HG02642 (cell line): ENCODE results near the gene HES7.
"Not testable (repeated sequence)": the region's sequence is repeated elsewhere in the genome, so short reads cannot be mapped to it uniquely, and the experiment has no call there.

Experiments used
- ATAC-seq: cut with Tn5 transposase; IDR thresholded peaks from one replicate; pipeline ENCODE4 v1.9.1; 2021; ENCODE audit warnings: mild to moderate bottlenecking; ENCODE audit not compliant: unreplicated experiment, poor library complexity

Gene HES7

DNA sequence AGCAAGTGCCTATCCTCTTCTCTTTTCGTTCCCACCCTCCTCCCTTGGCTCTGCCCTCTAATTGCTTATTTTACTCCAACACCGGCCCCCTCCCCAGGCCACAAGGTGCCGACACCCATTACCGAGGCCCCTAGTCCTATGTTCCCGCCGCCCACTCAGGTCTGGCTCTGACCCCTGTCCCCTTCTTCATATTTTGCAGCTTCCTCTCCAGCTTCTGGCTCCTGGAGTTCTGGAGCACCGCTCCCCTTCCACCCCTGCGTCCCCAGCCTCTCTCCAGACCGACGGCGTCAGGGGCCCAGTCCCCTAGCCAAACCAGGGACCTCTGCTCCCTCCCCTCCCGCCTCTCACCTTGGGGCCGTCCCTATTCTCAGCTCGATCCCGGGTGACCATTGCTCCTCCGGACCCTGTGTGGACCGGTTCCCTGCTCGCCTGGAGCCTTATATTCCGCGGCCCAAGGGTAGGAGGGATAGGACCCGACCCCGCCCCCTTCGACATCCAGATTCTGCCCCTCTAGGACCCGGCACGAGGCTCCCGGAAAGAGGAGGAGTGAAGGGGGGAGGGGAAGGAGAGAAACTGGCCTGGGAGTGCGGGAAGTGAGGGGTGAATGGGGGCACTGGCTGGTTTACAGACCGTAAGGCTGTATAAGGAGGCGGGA, at the start of gene HES7:
TSS of gene HES7 (minus strand) at position 412 of the 655 bp plus-strand sequence. CDS start at position 390, 22 bp downstream.
- no peak for ATAC-seq

DNA sequence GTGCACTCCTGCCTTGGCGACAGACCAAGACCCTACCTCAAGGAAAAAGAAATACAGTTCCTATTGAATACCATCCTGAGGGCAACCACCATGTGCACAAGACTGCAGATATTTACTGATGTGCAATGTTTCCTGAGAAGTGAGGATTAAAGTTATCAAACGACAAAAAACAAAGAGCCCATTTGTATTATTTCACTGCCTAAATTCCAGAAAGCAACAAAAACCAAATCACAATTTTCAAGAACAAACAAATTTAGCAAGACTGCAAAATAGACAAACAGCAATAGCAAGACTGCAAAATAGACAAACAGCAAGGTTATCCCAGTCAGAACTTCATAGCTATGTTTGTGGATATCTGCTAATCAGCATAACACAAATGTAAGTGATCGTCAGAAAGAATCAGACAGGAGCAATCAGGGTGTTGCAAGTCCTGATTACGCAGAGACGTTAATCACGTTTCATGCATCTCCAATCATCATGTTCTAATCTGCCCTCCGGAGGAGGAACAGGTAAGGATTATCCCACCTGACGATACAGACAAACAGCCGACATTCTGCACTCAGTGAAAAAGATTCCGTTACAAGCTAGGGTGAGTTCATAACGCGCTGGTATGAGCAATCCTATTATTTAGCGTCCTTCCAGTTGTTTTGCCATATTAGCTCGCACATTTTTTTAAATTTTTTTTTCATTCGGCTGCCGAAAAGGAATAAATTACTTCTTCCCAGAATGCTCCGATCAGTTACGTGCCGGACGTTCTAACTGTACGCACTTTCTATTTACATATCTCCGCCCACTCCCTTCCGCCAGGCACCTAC, 49.4 kb upstream of the HES7 start:
- ATAC-seq = peak; percentile 72

DNA sequence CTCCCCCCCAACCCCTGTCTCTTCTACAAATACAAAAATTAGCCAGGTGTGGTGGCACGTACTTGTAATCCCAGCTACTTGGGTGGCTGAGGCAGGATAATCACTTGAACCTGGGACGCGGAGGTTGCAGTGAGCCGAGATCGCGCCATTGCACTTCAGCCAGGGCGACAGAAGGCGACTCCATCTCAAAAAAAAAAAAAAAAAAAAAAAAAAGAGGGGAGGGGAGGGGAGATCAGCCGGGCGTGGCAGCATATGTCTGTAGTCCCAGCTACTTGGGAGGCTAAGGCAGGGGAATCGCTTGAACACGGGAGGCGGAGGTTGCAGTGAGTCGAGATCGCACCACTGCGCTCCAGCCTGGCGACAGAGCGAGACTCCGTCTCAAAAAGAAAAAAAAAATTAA, 46.3 kb upstream of the HES7 start:
- not testable (repeated sequence) for ATAC-seq

DNA sequence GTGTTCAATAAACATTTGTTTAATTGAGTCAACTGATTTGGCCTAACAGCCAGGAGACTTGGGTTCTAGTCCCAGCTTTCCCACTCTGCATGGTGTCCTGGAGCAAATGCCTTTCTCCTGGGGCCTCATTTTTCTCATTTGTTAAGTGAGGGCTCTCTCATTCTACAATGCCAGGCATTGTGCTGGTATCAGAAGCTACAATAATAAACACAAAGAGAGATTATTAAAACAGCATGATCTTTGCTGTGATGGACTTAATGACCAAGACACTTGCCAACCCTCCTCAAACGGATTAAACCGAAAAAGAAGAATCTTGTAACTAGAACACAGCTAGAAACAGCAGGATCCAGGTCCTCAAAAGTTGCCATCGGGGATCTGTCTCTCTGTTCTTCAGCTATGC, 43.6 kb upstream of the HES7 start:
- no peak for ATAC-seq

DNA sequence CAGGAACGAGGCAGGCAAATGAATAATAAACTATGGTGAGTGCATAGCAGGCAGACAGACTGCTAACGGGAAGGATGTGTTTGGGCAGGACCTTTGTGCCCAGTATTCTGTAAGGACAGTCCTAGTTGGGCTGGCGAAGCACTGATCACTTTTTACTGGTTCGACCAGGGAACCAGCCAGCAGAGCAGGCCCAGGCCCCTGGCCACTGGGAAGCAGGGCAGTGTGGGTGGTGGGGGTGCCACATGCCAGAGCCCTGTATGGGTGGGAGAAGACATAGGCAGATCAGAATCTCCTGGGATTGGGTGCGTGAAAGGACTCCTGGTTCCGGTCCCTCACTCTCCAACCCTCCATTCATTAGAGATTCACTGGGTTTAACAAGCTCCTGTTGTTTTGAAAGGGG, 42.8 kb upstream of the HES7 start:
- no peak for ATAC-seq

DNA sequence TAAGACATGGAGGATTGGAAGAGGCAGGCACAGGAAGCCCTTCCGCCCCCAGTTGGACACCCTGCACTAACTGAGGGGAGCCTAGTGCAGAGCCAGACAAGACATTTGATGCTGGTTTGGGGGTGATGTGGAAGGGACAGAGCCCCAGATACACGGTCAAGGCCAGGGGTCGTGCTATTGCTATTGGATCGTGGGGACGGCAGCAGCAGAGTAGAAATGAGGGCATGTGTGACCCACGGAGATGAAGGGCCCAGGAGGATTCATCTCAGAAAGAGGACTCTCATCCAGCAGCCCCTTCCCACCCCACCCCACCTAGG, 40.9 kb upstream of the HES7 start:
- ATAC-seq = no peak

DNA sequence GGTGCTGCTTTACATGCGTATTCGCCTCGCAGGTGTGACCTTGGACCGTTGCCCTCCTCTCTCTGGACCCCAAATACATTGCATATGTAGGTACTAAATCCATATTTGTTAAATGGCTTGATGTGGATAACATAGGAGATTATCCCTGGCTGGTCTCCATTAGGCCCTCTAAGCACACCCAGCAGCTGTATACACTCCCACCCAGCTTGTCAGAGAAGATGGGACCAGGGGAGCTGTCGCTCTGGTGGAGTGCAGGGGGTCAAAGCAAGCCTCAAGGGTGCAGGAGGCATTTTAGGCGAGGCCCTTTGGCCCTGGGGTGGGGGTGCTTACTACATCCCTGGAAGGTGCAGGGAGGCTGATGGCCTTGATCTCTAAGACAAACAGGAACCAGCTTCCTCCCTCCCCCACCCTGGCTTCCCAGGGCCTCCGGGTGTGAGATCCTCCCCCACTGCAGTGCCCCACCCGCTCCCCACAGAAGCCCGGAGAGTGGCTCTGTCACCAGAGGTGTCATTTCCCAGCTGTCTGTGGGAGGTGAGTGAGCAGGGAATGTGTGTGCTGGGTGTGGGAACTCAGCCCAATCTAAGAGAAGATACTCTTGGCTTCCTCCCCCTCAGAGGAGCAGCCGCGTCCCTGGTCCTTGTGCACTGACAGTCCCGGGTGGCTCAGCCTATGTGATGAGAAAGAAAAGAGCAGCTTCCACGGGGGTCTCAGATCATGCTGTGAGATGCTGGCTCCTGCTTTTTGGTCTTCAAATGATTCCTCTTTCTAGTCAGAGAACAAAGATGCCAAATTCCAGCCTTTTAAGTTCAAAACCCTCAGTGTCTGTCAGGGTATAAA, 40.3 kb upstream of the HES7 start:
- ATAC-seq = no peak

DNA sequence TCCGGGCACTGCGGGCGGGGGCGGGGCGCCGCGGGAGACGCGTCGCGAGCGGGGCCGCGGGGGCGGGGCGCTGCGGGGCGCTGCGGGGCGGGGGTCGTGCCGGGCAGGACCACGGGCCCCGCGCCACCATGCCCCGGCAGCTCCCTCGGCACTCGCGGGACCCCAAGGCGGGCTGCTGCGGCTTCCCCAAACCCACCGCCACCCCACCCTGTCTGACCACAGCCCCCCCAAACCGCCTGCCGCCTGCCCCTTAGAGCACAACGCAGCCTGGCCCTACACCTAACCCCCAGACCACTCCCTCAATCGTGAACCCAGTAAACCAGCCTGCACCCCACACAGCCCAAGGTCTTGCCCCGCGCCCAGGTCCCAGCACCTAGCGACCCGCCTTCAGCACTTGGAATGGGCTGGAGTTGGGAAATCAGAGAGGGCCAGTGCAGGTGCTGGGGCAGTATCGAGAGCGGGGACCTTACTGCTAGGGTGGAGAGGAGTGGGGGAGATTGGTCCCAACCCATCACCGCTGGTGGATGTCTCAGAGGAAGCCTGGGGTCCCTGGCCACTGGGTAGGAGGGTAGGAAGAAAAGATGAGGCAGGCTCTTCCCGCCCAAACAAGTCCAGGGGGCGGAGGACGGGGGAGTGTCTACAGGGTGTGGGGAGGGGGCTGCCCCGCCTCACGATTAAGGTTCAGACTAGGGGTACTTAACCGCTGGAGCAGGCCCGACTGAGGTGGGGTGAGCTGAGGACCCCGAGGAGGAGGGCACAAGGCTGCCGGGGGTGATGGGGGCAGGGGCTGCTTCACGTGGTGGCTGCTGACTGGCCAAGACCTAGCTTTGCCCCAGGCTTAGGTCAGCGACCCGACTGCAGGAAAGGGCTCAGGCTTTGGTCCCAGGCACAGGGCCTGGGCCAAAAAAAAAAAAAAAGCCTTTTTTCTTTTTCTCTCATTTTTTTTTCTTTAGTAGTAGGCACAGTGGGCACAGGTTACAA, 39.4 kb upstream of the HES7 start:
- ATAC-seq = no peak

DNA sequence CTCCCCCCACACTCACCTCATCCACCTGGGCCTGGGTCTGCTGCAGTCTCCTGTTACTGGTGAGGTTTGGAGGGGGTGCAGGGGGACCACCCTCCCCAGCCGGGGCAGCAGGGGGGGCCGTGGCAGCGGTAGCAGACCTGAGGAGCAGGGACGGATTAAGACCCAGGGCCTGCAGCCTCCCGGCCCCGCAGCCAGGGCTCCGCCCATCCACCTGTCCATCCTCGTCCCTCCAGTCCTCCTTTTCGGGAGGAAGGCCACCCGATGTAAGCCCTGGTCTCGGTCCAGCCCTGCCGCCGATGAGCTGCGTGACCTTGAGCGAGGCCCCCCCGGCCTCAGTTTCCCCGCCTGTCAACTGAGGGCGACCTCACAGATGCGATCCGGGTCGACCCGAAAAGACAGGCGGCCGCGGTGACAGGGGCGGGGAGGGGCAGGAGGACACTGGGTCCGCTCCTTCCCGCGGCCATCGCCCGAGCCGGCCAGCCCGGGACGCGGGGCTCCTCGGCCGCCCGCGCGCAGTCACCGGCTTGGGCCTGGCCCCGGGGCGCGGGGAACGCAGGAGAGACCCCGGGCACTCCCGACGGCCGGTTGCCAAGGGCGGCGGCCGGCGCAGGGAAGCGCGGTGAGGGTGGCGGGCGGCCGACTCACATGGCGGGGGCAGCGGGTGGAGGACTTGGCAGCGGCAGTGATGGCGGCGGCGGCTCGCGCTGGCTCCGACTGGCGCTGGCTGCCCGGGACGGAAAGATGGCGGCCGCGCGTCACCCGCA, 38.5 kb upstream of the HES7 start, which contains the start of gene VAMP2:
TSS of gene VAMP2 (minus strand) at position 716 of the 764 bp plus-strand sequence. CDS start at position 647, 69 bp downstream.
- ATAC-seq = peak; percentile 60

DNA sequence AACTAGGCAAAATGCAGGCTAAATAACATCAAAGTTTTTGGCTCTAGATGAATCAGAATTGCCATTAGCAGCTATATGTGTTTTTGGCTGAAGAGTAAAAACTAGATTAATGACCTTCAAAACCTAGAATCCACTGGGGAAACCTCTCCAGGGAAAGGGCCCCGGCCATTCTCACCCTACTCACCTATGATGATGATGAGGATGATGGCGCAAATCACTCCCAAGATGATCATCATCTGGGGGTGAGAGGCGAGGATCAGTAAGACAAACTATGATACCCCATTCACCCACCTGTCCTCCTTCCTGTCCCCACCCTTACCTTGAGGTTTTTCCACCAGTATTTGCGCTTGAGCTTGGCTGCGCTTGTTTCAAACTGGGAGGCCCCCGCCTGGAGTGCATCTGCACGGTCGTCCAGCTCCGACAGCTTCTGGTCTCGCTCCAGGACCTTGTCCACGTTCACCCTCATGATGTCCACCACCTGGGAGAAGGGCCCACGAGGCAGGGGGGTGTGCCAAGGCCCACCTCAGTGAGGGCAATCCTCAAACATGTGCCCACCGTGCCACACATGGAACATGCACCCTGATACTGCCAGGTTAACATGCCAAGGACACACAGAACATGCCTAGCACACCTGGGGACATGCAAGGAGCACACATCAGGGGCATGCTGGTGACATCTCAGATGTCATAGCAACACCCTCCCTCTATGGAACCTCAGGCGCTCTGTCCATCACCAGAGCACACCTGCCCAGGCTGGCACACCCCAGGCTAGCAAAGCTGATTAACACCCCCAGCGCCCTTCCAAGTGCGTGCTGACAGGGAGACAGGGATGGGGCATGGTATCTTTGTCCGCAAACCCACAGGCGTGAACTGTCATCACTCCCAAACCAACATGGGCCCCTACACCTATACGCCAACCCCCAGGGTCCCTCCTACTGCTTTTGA, 37.7 kb upstream of the HES7 start:
- no peak for ATAC-seq

DNA sequence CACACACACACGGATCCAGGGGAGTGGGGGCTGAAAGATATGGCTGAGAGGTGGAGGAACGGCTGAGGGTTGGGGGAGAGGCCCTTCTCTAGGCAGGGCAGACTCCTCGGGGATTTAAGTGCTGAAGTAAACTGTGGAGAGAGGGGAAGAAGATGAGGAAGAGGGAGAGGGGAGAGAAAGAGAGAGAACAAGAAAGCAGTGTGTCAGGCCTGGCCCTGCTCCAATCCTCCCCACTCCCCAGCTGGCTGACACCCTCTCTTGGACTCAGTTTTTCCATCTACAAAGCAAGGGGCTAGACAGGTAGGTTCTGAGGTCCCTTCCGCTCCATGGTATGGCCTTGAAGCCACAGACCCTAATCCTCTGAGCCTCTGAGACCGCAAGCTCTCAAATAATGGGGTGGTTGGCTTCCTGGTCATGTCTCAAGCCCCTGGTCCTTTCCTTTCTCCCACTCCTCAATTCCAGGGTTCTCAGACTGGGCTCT, 36.9 kb upstream of the HES7 start:
- no peak for ATAC-seq

DNA sequence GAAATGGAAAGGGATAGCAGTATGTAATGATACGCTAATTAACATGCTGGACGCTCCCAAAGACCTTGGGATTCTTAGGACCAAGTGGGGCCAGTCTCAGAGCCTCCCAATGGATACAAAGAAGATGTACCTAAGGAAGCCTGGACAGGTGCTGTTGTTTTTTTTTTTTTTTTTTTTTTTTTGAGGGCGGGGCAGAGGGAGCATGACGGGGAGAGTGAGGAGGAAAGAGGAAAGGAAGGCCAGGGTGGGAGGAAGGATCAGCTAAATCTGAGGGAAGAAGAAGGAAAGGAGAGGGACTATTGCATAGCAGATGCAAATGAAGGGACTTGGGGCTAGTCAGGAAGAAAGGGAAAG, 36.3 kb upstream of the HES7 start:
- ATAC-seq = no peak

DNA sequence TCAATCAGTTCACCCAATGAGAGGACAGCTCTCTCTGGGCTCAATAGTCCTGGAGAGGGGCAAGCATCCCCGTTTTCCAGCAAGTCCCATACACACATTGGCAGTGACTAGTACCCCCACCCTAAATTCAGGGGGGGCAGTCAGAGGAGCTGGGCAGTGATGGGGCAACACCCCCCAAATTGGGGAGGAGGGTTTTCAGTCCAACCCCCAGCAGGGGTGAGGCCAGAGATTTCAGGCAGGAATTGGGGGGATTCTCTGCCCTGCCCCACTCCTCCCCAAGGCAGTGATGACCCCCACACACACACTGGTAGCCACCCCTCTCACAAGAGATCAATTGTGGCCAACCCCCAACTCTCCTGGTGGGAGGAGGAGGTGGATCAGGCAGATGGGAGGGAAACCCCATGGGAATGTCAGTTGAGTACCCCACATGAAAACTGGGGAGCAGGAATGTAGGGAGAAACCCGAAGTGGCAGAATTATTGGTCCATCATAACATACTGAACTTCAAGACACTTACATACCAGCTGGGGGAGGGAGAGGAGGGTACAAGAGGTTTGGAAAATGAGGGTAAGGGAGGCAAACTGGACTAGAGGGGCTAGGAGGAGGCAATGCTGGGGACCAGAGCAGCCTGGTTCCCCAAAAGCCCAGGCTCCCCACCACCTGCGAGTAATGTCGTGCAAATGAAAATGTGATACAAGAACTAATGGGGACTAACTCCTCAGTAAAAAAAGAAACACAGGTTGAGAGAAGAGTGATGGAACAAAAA, 35.7 kb upstream of the HES7 start:
- no peak for ATAC-seq

DNA sequence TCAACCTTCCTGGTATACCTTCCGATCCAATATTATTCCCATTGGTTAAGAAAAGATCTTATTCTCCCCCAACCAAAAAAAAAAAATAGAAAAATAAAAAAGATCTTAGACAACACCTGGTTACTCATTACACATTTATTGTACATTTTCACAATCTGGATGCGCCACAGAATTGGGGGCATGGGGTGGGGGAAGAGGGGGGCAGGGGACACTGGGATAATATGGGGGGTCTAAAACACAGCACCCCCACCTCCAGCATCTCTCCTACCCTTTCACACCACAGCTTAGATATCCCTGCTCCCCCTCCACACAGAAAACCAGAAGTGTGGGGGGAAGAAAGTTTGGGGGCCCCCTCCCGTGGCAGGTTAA, 35.1 kb upstream of the HES7 start:
- ATAC-seq = no peak

DNA sequence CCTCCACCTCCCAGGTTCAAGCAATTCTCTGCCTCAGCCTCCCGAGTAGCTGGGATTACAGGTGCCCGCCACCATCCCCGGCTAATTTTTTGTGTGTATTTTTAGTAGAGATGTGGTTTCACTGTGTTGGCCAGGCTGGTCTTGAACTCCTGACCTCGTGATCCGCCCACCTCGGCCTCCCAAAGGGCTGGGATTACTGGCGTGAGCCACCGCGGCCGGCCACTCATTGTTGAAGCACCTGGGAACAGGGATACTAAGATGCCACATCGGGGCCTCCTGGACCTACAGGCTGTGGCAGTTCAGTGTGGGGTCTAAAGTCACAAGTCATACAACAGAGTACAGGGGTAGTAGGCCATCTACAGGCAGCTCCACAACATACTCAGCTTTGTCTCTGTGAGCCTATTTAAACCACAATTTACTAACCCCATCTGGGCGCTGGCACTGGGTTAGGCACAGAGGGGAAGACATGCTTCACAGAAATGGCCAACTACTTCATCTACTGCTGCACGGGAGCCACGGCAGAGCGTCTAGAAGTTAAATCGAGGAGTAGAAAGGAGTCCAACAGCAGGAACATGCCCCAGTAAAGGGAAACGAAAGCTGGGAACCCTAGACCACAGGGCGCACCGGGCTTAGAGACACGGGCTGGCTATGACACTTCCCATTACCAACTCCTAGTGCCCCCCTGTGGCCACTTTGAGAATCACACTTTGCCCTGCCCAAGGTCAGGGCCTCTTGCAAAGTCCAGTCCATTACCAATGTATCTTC, 34.5 kb upstream of the HES7 start:
- no peak for ATAC-seq

DNA sequence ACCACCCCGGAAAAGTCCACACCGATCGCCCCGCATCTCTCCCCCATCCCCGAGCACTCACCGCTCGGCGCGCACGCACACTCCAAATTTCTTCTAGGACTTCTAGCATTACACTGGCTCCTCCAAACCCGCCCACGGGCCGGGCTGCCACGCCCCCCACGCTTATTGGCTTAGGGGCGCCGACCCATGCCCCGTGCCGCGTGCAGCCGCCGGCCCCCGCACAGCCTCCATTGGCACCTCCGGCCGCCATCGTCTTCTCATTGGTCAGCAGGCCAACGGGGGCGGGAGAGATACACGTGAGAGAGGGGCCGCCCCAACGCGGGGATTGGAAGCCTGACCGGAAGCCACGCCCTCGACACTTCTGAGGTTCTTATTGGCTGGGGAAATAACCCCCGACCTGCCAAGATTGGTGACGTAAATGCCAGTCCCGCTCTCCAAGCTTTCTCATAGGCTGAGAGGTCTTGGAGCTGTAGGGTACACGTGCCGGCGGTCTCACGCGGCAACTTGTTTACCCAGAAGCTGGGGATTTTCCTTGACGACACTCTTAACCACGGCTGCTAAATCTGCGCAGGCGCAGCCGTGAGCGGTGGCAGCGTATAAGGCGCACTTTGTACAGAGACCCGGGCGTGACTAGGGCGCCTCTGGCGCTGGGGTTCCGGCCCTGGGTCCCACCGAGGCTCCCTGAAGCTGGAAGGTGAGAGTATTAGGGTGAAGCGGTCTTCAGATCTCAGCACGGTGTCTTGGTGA, 32.5 kb upstream of the HES7 start:
- ATAC-seq = peak; percentile 81
